NCI-H146 treated with DMSO at 0.1 percent for 48 hours (cell line): ENCODE results near the gene MARCHF2.

ENCODE experiments used
- DNase-seq: peaks from one replicate; lab custom pipeline; 2025; ENCODE audit not compliant: unreplicated experiment; lab: John Stamatoyannopoulos, UW

MARCHF2 gene

DNA sequence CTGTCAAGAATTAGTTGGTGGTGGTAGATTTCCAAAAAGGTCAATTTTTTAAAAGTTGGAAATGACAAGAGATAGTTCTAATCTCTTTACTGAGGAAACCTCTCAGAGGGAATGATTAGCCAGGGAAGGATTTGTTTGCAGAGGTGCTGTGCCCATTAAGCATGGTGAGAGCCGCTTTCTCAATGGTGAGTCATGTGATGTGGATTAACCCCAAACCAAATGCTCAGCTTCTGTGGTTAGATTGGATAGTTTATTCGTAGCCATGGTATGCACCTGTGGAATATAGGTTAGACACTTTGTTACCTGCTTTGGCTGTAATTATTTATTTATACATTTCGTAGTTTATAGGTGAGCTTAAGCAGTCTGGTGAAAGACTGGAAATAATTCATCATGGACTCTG, 38.8 kb downstream of the MARCHF2 start:
- no peak for DNase-seq

- DNase-seq = no peak
Measured at GRCh38 chr19:8452446-8453123, 39.5 kb downstream of the MARCHF2 start.

- DNase-seq = no peak
Measured at GRCh38 chr19:8453616-8454015, 40.5 kb downstream of the MARCHF2 start.

DNA sequence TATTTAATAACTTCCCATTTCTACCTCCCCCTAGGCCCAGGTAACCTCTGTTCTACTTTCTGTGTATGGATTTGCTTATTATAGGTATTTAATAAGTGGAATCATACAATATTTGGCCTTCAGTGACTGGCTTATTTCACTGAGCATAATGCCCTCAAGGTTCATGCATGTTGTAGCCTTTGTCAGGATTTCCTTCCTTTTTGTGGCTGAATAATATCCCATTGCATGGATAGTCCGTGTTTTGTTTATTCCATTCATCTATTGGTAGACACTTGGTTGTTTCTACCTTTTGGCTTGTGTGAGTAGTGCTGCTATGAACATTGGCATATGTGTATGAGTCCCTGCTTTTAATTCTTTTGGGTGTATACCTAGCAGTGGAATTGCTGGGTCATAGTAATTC, 41.1 kb downstream of the MARCHF2 start:
- no peak for DNase-seq

- DNase-seq = no peak
Measured at GRCh38 chr19:8455018-8455417, 41.9 kb downstream of the MARCHF2 start.

GRCh38 chr19:8456064-8456463, 43.0 kb downstream of the MARCHF2 start:
- no peak for DNase-seq

- DNase-seq = no peak
Measured at GRCh38 chr19:8457209-8457608, 44.1 kb downstream of the MARCHF2 start.

DNA sequence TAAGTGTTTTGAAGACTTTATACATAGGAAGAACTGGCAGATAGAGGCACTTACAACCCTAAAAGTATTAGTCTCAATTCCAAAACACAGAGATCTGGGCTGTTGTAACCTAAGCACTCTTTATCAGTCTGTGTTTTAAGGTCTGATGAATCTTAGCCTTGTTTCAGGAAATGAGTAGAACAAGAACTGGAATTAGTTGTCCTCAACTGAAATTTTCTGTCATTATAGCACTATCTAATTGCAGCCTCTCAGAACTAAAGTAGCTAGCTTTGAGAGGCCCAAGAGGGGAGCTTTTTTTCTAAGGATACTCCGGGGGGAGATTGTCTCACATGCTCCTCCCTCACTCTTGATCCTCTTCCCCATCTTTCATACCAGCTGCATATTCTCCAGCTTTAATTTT, 44.7 kb downstream of the MARCHF2 start:
- DNase-seq = no peak

- DNase-seq = peak; percentile 32
Measured at GRCh38 chr19:8458380-8458779, 45.3 kb downstream of the MARCHF2 start.

- DNase-seq = no peak
Measured at GRCh38 chr19:8459095-8459494, 46.0 kb downstream of the MARCHF2 start.

DNA sequence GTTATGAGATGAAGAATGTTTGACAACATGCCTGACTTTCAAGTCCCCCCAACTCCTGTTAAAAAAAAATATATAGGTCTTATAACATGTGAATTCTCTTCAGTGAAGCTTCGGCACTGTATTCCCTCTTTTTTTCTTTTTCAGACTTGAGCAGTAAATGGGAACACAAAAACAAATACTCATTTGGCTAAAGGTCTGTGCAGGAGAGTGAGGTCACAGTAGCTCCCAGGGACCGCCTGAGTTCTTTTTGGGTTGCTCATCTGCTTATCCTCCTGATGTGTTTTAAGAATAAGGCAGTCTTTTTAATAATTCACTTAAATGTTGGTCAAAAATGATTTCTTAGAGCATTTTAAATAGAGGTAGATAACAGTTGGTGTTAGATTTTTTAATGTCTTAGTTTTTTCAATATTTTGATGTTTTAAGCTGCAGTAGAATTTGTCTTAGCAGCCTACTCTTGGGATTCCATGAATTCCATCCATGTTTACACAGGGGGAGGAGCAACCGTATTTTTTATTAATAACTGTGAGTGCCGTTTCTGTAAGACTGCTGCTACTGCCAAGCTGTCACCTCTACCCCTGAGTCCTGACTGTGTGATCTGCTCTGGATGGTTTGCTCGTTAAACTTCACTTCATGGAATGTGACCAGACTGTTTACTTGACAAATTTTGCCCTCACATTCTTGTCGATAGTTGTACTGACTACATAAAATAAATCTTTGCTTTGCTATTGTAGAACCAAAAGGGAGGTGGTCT, 46.6 kb downstream of the MARCHF2 start:
- no peak for DNase-seq

DNA sequence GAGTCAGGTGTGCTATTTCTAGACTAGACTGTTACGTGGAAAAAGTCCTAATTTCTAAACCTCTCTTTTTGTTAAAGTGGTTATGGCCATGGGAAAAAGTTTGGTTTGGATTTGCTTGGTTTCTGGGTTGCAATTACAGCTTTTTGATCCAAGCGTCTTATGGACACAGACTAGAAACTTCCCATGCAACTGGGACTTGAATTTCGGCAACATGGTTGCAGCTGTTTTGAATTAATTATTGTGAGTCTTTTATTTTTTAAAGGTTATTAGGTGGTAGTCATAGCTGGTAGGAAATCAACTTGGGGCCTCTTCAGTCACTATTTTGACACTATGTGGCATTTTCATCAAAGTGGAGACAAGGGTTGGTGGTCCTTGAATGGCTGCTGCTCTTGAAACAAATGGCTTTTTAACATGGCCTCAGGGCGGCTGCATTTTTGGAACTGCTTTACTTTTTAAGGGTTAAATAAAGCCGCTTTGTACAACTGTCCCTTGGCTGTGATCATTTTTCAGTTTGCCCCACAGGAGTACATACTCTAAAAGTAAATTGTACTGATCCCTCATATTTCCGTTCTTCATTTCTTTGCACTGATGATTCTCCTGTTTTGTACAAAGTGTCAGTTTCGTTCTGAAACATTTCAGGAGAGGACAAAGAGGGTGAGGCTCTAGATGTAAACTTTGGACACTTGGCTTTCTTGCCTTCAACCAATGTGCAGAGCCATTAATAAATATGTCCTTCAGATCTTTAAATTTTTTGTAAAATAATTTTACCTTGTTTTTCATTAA, 47.6 kb downstream of the MARCHF2 start:
- no peak for DNase-seq

DNA sequence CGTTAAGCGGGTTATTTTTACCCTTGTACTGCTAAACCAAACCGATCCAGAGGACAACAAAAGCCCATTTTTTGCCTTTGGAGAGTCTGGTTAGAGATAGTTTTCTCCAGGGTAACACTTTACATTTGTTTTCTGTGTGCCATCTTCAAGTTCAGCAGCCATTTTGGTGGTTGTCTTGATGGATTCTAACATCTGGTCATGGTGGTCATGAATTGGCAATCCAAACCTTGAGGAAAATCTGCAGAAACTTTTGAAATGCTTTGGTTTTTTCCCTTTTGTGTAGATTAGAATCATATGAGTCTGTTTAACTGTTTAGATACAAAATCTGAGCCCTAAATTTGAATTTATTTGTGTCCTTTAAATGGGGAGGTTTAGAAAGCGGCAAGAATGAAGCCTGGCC, 48.3 kb downstream of the MARCHF2 start:
- no peak for DNase-seq

DNA sequence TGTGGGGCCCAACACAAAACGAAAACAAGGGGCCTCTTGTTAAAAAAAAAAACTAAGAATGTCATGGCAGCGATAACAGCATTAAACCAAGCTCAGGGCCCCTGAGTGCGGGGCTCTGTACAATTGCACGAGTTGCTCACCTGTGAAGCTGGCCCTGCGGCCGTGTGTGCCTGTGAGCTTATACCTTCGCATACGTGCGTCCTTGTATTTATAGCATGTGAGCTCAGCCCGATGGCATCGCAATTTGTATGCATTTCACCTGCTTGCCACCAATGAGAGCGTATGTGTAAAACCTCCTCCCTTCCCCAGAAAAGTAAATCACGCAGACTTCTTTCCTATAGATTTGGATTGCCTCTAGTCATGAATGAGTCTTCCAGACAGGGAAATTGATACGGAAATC, 48.8 kb downstream of the MARCHF2 start:
- DNase-seq = no peak

DNA sequence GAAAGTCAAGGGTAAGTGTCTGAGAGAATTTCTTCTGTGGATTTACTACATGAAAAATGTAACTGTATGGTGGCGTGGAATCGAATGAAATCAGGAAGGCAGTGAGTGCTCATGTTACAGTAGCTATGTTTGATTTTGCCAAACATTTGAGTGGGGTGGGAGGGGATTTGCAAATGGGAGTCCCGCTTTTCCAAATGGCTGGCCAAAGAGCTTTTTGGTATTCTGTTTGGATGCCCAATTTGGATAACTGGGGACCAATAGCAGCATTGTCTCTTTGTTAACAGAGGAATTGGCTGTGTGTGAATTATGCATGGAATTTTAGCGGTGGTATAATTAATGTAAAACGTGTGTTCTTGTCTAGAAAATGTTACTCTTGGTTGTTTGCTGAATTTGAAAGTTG, 49.5 kb downstream of the MARCHF2 start:
- no peak for DNase-seq

- no peak for DNase-seq
Measured at GRCh38 chr19:8463365-8463764, 50.3 kb downstream of the MARCHF2 start.

GRCh38 chr19:8466018-8466417, 52.9 kb downstream of the MARCHF2 start:
- DNase-seq = no peak

DNA sequence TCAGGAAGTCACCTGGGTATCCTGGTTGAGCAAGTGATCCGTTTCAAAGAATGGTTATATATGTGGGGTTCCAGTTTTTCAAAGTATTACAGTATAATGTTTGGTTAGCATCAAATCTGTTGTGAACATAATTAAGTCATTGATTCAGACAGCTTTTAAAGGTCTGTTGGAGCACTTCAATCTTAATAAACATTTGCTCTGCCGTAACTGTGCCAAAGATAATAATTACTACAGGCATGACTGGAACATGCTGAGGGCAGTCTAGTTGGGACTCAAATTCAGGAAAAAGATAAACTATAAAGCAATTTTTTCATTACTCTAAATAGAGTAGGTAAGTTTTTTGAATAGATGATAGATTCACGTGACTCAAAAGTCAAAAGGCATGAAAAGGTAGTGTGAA, 55.0 kb downstream of the MARCHF2 start:
- no peak for DNase-seq

DNA sequence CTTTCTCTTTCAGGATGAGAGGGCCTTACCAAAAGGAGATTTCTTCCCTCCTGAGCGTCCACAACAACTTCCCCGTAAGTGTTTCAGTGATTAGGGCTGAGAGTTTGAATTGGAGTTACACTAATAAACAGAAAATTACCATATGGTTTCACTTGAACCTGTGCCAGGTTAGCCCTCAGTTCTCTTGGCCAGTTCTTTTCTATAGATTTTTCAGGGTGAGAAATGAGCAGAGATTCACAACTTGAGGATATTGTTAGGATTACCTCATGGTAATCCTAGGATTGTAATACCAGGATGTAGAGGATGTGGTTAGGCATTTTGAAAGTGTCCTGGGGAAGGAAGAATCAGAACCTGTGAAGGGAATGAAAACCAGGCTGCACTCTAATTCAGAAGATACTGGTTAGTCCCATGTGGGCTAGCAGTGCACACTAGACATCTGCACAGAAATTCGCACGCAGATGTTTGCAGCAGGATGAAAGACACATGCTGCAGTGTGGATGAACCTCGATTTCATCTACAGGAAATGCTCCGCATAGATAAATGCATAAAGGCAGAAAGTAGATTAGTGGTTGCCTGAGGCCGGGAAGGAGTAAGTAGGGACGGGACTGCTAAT, 55.8 kb downstream of the MARCHF2 start:
- DNase-seq = no peak

DNA sequence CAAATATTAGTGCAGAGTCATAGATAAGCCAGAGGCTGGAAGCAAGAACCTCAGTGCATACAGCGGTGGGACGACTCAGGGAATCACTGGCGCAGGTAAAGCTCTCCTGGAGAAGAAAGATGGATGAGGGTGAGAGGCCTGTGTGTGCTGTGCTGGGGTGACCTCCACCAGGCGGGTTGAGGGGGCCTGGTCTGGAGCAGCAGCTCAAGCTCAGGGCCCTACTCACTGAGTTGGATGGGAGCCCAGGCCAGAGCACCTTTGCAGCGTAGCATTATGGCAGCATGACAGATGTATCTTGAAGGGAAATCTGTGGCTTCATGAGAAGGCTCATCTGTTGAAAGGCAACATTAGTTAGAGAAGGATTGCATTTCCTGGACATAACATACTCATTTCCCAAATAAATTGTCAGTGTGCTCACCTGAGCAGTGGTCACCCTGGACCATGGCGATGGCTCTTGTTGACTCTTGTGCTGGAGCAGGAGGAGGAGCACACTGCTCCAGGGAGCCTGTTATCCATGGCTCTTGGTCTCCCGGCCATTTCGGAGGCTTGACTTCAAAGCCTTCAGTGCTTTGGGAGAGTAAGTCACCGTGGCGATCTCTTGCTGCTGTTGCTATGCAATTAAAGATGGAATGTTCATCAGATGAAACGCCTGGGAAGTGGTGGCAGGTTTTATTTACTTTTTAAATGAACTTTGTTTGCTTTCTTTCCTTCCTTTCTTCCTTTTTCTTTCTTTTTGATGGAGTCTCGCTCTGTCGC, 56.7 kb downstream of the MARCHF2 start:
- DNase-seq = no peak
